ENCODE measurements around the gene ARID1B.
A peak's percentile ranks its signal among the peaks of the same experiment; 100 is the strongest.
"Not testable (repeated sequence)": the region's sequence is repeated elsewhere in the genome, so short reads cannot be mapped to it uniquely, and the experiment has no call there.

The ARID1B gene

GRCh38 chr6:156940221-156940620 is 163.0 kb downstream of the ARID1B start:
- DNase-seq (ENCODE audit: low read depth), result no peak

GRCh38 chr6:156942266-156942665 is 165.1 kb downstream of the ARID1B start:
- no peak for DNase-seq (ENCODE audit: low read depth)

GRCh38 chr6:156943166-156943565 is 166.0 kb downstream of the ARID1B start:
- no peak for DNase-seq (ENCODE audit: low read depth)

GRCh38 chr6:156943816-156944215 is 166.6 kb downstream of the ARID1B start:
- DNase-seq (ENCODE audit: low read depth), result no peak

- no peak for DNase-seq (ENCODE audit: low read depth)
Measured at GRCh38 chr6:156944412-156944811, 167.2 kb downstream of the ARID1B start.

- DNase-seq (ENCODE audit: low read depth), result not testable (repeated sequence)
Measured at GRCh38 chr6:156945789-156946172, 168.6 kb downstream of the ARID1B start.

GRCh38 chr6:156946370-156946936 is 169.3 kb downstream of the ARID1B start:
- no peak for DNase-seq (ENCODE audit: low read depth)

GRCh38 chr6:156948277-156948676 is 171.1 kb downstream of the ARID1B start:
- DNase-seq (ENCODE audit: low read depth), result no peak

- DNase-seq (ENCODE audit: low read depth), result no peak
Measured at GRCh38 chr6:156948807-156949206, 171.6 kb downstream of the ARID1B start.

GRCh38 chr6:156949376-156949775 is 172.2 kb downstream of the ARID1B start:
- no peak for DNase-seq (ENCODE audit: low read depth)

GRCh38 chr6:156950084-156950483 is 172.9 kb downstream of the ARID1B start:
- DNase-seq (ENCODE audit: low read depth), result no peak

- no peak for DNase-seq (ENCODE audit: low read depth)
Measured at GRCh38 chr6:156950531-156950930, 173.4 kb downstream of the ARID1B start.

GRCh38 chr6:156952401-156952800 is 175.2 kb downstream of the ARID1B start:
- no peak for DNase-seq (ENCODE audit: low read depth)

- no peak for DNase-seq (ENCODE audit: low read depth)
Measured at GRCh38 chr6:156953127-156953478, 175.9 kb downstream of the ARID1B start.

- peak; percentile 51 for DNase-seq (ENCODE audit: low read depth)
Measured at GRCh38 chr6:156953479-156954146, 176.4 kb downstream of the ARID1B start.

- DNase-seq (ENCODE audit: low read depth), result no peak
Measured at GRCh38 chr6:156954191-156954590, 177.0 kb downstream of the ARID1B start.

GRCh38 chr6:156954816-156955215 is 177.6 kb downstream of the ARID1B start:
- no peak for DNase-seq (ENCODE audit: low read depth)

GRCh38 chr6:156955494-156956183 is 178.5 kb downstream of the ARID1B start:
- DNase-seq (ENCODE audit: low read depth), result no peak

- DNase-seq (ENCODE audit: low read depth), result no peak
Measured at GRCh38 chr6:156956286-156956685, 179.1 kb downstream of the ARID1B start.

- no peak for DNase-seq (ENCODE audit: low read depth)
Measured at GRCh38 chr6:156957931-156958547, 180.9 kb downstream of the ARID1B start.

GRCh38 chr6:156960525-156960924 is 183.3 kb downstream of the ARID1B start:
- DNase-seq (ENCODE audit: low read depth), result no peak

GRCh38 chr6:156961282-156961892 is 184.2 kb downstream of the ARID1B start:
- no peak for DNase-seq (ENCODE audit: low read depth)

Data from T follicular helper cell (primary cell).